ENCODE measurements around the gene MYO18A. TPM values are rescaled to one million over a fixed set of nuclear protein-coding genes. Genes with fewer than 3 reads are reported as not detected.

The MYO18A gene
- total RNA-seq, 1 donor = 39.8 TPM

- Histone ChIP-seq H4K20me1 (ENCODE audit: insufficient read depth, low read length) (peaks cover 23% of the 10 kb centered on the region), H3K4me3 (ENCODE audit: insufficient read depth, low read length) (no peak overlapping the region), H2AFZ (ENCODE audit: low read length) (no peak overlapping the region), H3K27ac (ENCODE audit: low read depth, low read length) (no peak overlapping the region), H3K4me1 (ENCODE audit: insufficient read depth, low read length) (peaks cover 62% of the 10 kb centered on the region), H3K79me2 (ENCODE audit: insufficient read depth, low read length) (peaks cover 20% of the 10 kb centered on the region), H3K4me2 (ENCODE audit: insufficient read depth, low read length) (no peak overlapping the region), H3K36me3 (ENCODE audit: insufficient read depth, low read length) (peaks cover 4% of the 10 kb centered on the region), H3K9me3 (ENCODE audit: low read depth, low read length) (no peaks in the 10 kb centered on the region), H3K27me3 (ENCODE audit: insufficient read depth, low read length) (no peaks in the 10 kb centered on the region)
- no peak for DNase-seq (ENCODE audit: insufficient read length, low spot score, missing footprints)
- TF ChIP-seq CTCF (IDR thresholded peaks at IDR 0.05; ENCODE audit: extremely low read depth, low read depth, low read length) = no peak
Observed at GRCh38 chr17:29160253-29160652, 19.9 kb downstream of the MYO18A start.

GRCh38 chr17:29159306-29159860 lies 20.8 kb downstream of the MYO18A start:
- peak overlapping the region; percentile 48 for H3K4me3 ChIP-seq (ENCODE audit: insufficient read depth, low read length)
- DNase-seq (ENCODE audit: insufficient read length, low spot score, missing footprints) = peak; percentile 36
- TF ChIP-seq CTCF (IDR thresholded peaks at IDR 0.05; ENCODE audit: extremely low read depth, low read depth, low read length) = no peak
- H3K79me2 ChIP-seq (ENCODE audit: insufficient read depth, low read length) = peaks cover 22% of the 10 kb centered on the region
- H4K20me1 ChIP-seq (ENCODE audit: insufficient read depth, low read length) = peaks cover 20% of the 10 kb centered on the region
- no peaks in the 10 kb centered on the region for H3K36me3 ChIP-seq (ENCODE audit: insufficient read depth, low read length)
- H3K9me3 ChIP-seq (ENCODE audit: low read depth, low read length) = no peaks in the 10 kb centered on the region
- H2AFZ ChIP-seq (ENCODE audit: low read length) = no peak overlapping the region
- H3K4me1 ChIP-seq (ENCODE audit: insufficient read depth, low read length) = peaks cover 71% of the 10 kb centered on the region
- no peaks in the 10 kb centered on the region for H3K27me3 ChIP-seq (ENCODE audit: insufficient read depth, low read length)
- no peak overlapping the region for H3K27ac ChIP-seq (ENCODE audit: low read depth, low read length)
- H3K4me2 ChIP-seq (ENCODE audit: insufficient read depth, low read length) = peak overlapping the region; percentile 65

GRCh38 chr17:29158488-29159275 lies 21.5 kb downstream of the MYO18A start:
- H2AFZ ChIP-seq (ENCODE audit: low read length) = no peak overlapping the region
- H3K79me2 ChIP-seq (ENCODE audit: insufficient read depth, low read length) = peaks cover 22% of the 10 kb centered on the region
- H3K4me2 ChIP-seq (ENCODE audit: insufficient read depth, low read length) = peak overlapping the region; percentile 65
- no peak for TF ChIP-seq CTCF (IDR thresholded peaks at IDR 0.05; ENCODE audit: extremely low read depth, low read depth, low read length)
- peak overlapping the region; percentile 48 for H3K4me3 ChIP-seq (ENCODE audit: insufficient read depth, low read length)
- peaks cover 70% of the 10 kb centered on the region for H3K4me1 ChIP-seq (ENCODE audit: insufficient read depth, low read length)
- H3K27ac ChIP-seq (ENCODE audit: low read depth, low read length) = peak overlapping the region; percentile 27
- H3K36me3 ChIP-seq (ENCODE audit: insufficient read depth, low read length) = no peaks in the 10 kb centered on the region
- H4K20me1 ChIP-seq (ENCODE audit: insufficient read depth, low read length) = peaks cover 19% of the 10 kb centered on the region
- no peaks in the 10 kb centered on the region for H3K27me3 ChIP-seq (ENCODE audit: insufficient read depth, low read length)
- DNase-seq (ENCODE audit: insufficient read length, low spot score, missing footprints) = peak; percentile 94
- H3K9me3 ChIP-seq (ENCODE audit: low read depth, low read length) = no peaks in the 10 kb centered on the region

DNA sequence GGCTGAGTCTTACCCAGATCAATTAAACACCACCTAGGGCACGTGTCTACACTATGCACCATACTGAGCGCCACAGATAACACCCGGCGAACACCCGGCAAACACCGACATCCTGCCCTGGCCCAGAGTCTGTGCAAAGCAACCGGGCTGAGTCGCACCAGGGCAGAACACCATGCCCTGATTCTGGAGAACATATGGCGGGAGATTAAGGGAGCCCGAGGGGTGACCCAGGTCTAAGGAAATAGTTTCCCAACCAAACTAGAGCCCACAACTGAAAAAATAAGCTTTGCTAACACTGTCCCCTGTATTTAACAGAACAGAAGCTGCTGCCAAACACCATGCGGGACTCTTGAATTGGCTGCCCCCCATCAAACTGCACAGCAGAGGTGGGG lies 22.1 kb downstream of the MYO18A start:
- Histone ChIP-seq H3K4me3 (ENCODE audit: insufficient read depth, low read length) (peak overlapping the region; percentile 44), H2AFZ (ENCODE audit: low read length) (no peak overlapping the region), H3K4me2 (ENCODE audit: insufficient read depth, low read length) (peak overlapping the region; percentile 65), H3K79me2 (ENCODE audit: insufficient read depth, low read length) (peaks cover 22% of the 10 kb centered on the region), H3K36me3 (ENCODE audit: insufficient read depth, low read length) (no peaks in the 10 kb centered on the region), H3K27me3 (ENCODE audit: insufficient read depth, low read length) (no peaks in the 10 kb centered on the region), H3K9me3 (ENCODE audit: low read depth, low read length) (no peaks in the 10 kb centered on the region), H3K4me1 (ENCODE audit: insufficient read depth, low read length) (peaks cover 64% of the 10 kb centered on the region), H3K27ac (ENCODE audit: low read depth, low read length) (no peak overlapping the region), H4K20me1 (ENCODE audit: insufficient read depth, low read length) (peaks cover 13% of the 10 kb centered on the region)
- DNase-seq (ENCODE audit: insufficient read length, low spot score, missing footprints) = peak; percentile 77
- TF ChIP-seq CTCF (IDR thresholded peaks at IDR 0.05; ENCODE audit: extremely low read depth, low read depth, low read length) = no peak

Data from osteoblast (primary cell).